Endodermal cell (in vitro differentiated cells): Measurements from ENCODE around the gene GRM5. TPM values are rescaled to one million over a fixed set of nuclear protein-coding genes. Genes with fewer than 3 reads are reported as not detected.

Experiments used
- DNase-seq: peaks from one replicate; pipeline ENCODE4 v3.0.0-alpha.2; 2017
- H3K27ac ChIP-seq: 2 replicates; pipeline ENCODE4 v1.5.1; 2013; ENCODE audit warnings: mild to moderate bottlenecking, low read depth, low read length, moderate library complexity
- H3K27me3 ChIP-seq: 2 replicates; pipeline ENCODE4 v1.6.1; 2013; ENCODE audit warnings: mild to moderate bottlenecking, low read length, moderate library complexity; ENCODE audit not compliant: insufficient read depth, control insufficient read depth, poor library complexity, severe bottlenecking
- H3K36me3 ChIP-seq: 2 replicates; pipeline ENCODE4 v1.7.0; 2013; ENCODE audit warnings: mild to moderate bottlenecking, low read length, moderate library complexity; ENCODE audit not compliant: control insufficient read depth, insufficient read depth
- H3K4me1 ChIP-seq: one replicate; pipeline ENCODE4 v1.7.0; 2013; ENCODE audit warnings: low read length; ENCODE audit not compliant: control insufficient read depth, insufficient read depth
- H3K4me3 ChIP-seq: 2 replicates; pipeline ENCODE4 v1.5.1; 2013; ENCODE audit warnings: mild to moderate bottlenecking, low read length, moderate library complexity
- H3K9ac ChIP-seq: 2 replicates; pipeline ENCODE4 v1.6.1; 2013; ENCODE audit warnings: mild to moderate bottlenecking, low read length, moderate library complexity; ENCODE audit not compliant: poor library complexity, severe bottlenecking; ENCODE audit errors: extremely low read depth
- H3K9me3 ChIP-seq: 2 replicates; pipeline ENCODE4 v1.6.1; 2013; ENCODE audit warnings: mild to moderate bottlenecking, low read length, moderate library complexity; ENCODE audit not compliant: control insufficient read depth
- H3K27ac Mint-ChIP-seq: 2 replicates; pipeline ENCODE4 v1.8.0; 2020; ENCODE audit warnings: mixed read lengths
- H3K27me3 Mint-ChIP-seq: 2 replicates; pipeline ENCODE4 v1.8.0; 2021; ENCODE audit warnings: mild to moderate bottlenecking, mixed read lengths; ENCODE audit not compliant: insufficient read depth
- H3K36me3 Mint-ChIP-seq: 2 replicates; pipeline ENCODE4 v1.8.0; 2020; ENCODE audit warnings: low read depth, mixed read lengths
- H3K4me1 Mint-ChIP-seq: 2 replicates; pipeline ENCODE4 v1.8.0; 2020; ENCODE audit warnings: mixed read lengths
- H3K4me3 Mint-ChIP-seq: 2 replicates; pipeline ENCODE4 v1.8.0; 2020; ENCODE audit warnings: mild to moderate bottlenecking, moderate library complexity, mixed read lengths
- H3K9me3 Mint-ChIP-seq: 2 replicates; pipeline ENCODE4 v1.8.0; 2020; ENCODE audit warnings: mild to moderate bottlenecking, mixed read lengths
- WGBS, 2 experiments: methylation state at CpG; one replicate each; pipeline versions ENCODE4 v1.1.5 to v1.1.7; 2013; ENCODE audit warnings: missing lambda C conversion rate in 2 of 2, mixed read lengths in 1 of 2; ENCODE audit not compliant: insufficient coverage in 1 of 2, insufficient read length in 1 of 2; 5-methylcytosine and 5-hydroxymethylcytosine counted together
- total RNA-seq, 2 donors: library from RNA; stranded (reverse); fragmentation: NEBNext Ultra II Directional in 1 of 2; extraction: Animal tissue kit (Norgen Biotek cat#: 25700) in 1 of 2; gene quantifications; 2 replicates in 1 of 2; 3 replicates in 1 of 2; pipeline ENCODE4 v1.2.1, GENCODE V29; 2021
- TF ChIP-seq, protein P1 (sequence below): fragments of 200-600 bp; sonication (generic); conservative IDR thresholded peaks from 2 replicates; pipeline ENCODE4 v1.5.0; 2021; ENCODE audit warnings: antibody characterized with exemption, mild to moderate bottlenecking

Gene GRM5
- total RNA-seq, 2 donors from 2014 or later: 0.07 to 0.09 TPM

DNA sequence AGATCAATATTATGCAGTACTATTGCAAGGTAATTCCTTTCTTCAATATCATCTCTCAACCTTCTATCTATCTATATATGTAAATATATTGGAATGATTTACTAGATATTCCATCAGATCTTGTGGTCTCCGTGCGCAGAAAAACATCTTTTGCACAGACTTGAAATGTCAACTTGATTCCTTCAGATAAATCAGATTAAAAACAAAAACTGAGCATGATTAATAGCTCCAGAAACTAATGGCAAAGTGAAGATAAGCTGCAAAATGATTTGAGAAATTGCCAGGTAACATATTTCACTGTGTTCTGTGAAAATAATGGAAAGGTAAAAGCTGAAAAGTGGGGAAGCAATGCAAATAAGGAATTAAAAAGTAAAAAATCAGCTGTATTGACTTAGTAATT is 528.2 kb downstream of the GRM5 start:
- Mint-ChIP-seq H3K36me3 (no peaks in the 10 kb centered on the region), H3K4me1 (no peaks in the 10 kb centered on the region), H3K4me3 (no peak overlapping the region), H3K27ac (no peak overlapping the region), H3K27me3 (no peaks in the 10 kb centered on the region), H3K9me3 (no peaks in the 10 kb centered on the region)
- Histone ChIP-seq H3K9me3 (no peaks in the 10 kb centered on the region), H3K4me3 (no peak overlapping the region), H3K9ac (no peak overlapping the region), H3K27ac (no peak overlapping the region), H3K27me3 (no peaks in the 10 kb centered on the region), H3K36me3 (no peaks in the 10 kb centered on the region), H3K4me1 (no peaks in the 10 kb centered on the region)
- no peak for DNase-seq
- TF ChIP-seq, protein P1, sequence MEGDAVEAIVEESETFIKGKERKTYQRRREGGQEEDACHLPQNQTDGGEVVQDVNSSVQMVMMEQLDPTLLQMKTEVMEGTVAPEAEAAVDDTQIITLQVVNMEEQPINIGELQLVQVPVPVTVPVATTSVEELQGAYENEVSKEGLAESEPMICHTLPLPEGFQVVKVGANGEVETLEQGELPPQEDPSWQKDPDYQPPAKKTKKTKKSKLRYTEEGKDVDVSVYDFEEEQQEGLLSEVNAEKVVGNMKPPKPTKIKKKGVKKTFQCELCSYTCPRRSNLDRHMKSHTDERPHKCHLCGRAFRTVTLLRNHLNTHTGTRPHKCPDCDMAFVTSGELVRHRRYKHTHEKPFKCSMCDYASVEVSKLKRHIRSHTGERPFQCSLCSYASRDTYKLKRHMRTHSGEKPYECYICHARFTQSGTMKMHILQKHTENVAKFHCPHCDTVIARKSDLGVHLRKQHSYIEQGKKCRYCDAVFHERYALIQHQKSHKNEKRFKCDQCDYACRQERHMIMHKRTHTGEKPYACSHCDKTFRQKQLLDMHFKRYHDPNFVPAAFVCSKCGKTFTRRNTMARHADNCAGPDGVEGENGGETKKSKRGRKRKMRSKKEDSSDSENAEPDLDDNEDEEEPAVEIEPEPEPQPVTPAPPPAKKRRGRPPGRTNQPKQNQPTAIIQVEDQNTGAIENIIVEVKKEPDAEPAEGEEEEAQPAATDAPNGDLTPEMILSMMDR: no peak
- WGBS, 2 experiments: 50% methylated on average over 2 of the region's 2 CpGs; no CpG with 5 or more reads in 1 of the 2 experiments

DNA sequence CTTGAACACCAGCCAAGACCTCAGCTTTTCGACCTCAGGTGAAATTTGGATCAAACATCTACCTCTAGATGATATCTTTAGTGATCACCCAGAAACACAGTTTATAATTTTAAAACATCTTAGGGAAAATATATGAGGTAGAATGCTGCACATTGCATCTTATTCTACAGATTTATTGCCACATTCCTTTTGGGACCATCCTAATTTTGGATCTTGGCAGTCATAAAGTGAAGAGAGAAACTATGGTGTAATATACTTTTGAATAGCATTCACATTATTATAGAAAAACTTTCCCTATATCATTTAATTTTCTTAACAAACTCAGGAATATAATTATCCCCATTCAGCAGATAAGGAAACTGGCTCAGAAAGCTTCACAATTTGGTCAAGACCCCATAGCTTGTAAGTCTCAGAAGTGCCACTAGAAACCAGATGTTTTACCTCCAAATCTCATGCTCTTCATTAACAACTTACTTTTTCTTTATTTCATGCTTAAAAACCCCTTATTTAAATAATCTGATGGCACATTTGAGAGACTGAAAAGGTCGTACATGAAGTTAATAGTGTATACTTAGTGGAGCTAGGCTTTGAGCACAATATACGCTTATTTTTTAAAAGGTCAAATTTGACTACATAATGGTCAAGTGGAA is 529.0 kb downstream of the GRM5 start:
- Mint-ChIP-seq H3K4me3 (no peak overlapping the region), H3K4me1 (no peaks in the 10 kb centered on the region), H3K36me3 (no peaks in the 10 kb centered on the region), H3K27ac (no peak overlapping the region), H3K9me3 (no peaks in the 10 kb centered on the region), H3K27me3 (no peaks in the 10 kb centered on the region)
- no peak overlapping the region for H3K27ac ChIP-seq
- H3K9ac ChIP-seq: no peak overlapping the region
- no peak overlapping the region for H3K4me3 ChIP-seq
- TF ChIP-seq, protein P1: no peak
- WGBS, 2 experiments: 83 to 85% methylated on average over 1 to 3 of the region's 3 CpGs
- no peaks in the 10 kb centered on the region for H3K9me3 ChIP-seq
- no peaks in the 10 kb centered on the region for H3K36me3 ChIP-seq
- H3K4me1 ChIP-seq: no peaks in the 10 kb centered on the region
- no peaks in the 10 kb centered on the region for H3K27me3 ChIP-seq
- no peak for DNase-seq

DNA sequence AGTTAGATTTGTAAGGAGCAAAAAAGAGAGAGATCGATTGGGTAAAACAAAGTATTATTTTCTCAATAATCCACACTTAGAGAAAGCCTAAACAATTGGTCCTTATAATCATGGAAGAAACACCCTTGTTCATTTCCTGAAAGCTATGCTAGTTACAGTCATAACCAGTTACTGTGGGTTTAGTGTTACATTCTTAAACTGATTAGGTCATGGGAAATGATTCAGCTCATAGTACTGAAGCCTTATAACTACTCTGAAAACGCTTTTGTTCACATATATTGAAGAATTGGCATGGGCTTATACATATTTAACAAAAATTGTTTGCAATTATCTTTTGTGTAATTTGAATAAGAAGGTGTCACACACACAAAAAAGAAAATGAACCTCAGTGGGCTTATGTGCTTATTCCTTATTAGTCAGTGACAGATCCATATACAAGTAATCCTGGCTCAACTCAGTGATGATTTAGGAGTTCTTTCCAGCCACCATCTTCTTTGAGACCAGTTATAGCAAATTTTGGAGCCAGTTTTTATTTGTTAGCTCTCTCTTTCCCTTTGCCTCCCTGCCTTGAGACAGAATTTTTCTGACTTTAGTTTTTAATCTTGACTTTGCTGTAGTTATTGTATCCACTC is 529.8 kb downstream of the GRM5 start:
- H3K27ac Mint-ChIP-seq: no peak overlapping the region
- 80 to 100% methylated on average over 1 of the region's 2 CpGs for WGBS, 2 experiments
- no peak overlapping the region for H3K4me3 Mint-ChIP-seq
- Histone ChIP-seq H3K36me3 (no peaks in the 10 kb centered on the region), H3K27me3 (no peaks in the 10 kb centered on the region), H3K4me1 (no peaks in the 10 kb centered on the region), H3K9me3 (no peaks in the 10 kb centered on the region), H3K4me3 (no peak overlapping the region), H3K27ac (no peak overlapping the region), H3K9ac (no peak overlapping the region)
- no peaks in the 10 kb centered on the region for H3K9me3 Mint-ChIP-seq
- no peaks in the 10 kb centered on the region for H3K4me1 Mint-ChIP-seq
- H3K27me3 Mint-ChIP-seq: no peaks in the 10 kb centered on the region
- no peak for DNase-seq
- no peaks in the 10 kb centered on the region for H3K36me3 Mint-ChIP-seq
- TF ChIP-seq, protein P1: no peak
